ENCODE results near the gene RNF150.

RNF150 gene

DNA sequence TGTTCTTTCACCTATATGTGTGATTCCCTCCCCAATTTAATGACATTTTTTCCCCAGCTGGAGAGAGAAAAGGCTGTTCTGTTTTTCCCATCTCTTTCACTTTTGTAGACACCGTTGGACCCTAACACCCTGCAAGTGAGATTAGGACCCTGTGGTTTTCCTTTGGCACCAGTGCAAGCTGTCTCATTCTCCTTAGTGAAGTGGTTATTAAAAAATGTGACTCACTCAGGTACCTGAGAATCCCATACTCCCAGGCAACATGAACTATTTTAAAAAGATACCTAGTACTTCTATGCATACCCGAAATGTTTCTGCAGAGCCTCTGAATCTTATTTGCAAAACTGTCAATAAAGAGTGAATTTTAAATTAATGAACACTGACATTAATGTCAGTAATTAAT is 201.4 kb downstream of the RNF150 start:
- no peak for TF ChIP-seq CTCF (IDR thresholded peaks at IDR 0.05; ENCODE audit: borderline replicate concordance, insufficient read depth, low read depth, low read length)
- H3K4me3 ChIP-seq (ENCODE audit: low read depth, low read length): no peak overlapping the region

GRCh38 chr4:140930557-140930956 is 202.7 kb downstream of the RNF150 start:
- TF ChIP-seq CTCF (IDR thresholded peaks at IDR 0.05; ENCODE audit: borderline replicate concordance, insufficient read depth, low read depth, low read length): no peak
- no peak overlapping the region for H3K4me3 ChIP-seq (ENCODE audit: low read depth, low read length)

- no peak for TF ChIP-seq CTCF (IDR thresholded peaks at IDR 0.05; ENCODE audit: borderline replicate concordance, insufficient read depth, low read depth, low read length)
- no peak overlapping the region for H3K4me3 ChIP-seq (ENCODE audit: low read depth, low read length)
Observed at GRCh38 chr4:140930011-140930410, 203.3 kb downstream of the RNF150 start.

DNA sequence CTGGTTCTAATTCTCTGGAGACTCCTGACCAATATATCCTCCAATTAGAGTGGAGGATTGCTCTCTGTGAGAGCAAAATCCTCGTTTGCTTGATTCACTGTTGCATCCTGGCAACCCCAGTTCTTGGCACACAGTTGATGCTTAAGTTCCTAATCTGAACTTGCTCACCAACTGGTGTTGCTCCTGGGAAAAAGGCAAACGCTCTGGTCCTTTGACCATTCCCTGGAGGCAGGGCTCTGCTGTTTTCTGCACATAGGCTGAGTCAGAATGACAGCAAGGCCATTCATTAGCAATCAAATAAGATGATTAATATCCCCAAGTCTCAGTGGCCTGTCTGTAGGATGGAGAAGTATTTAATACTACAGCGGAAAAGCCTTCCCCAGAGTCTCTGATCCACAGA is 204.4 kb downstream of the RNF150 start:
- no peak for TF ChIP-seq CTCF (IDR thresholded peaks at IDR 0.05; ENCODE audit: borderline replicate concordance, insufficient read depth, low read depth, low read length)
- no peak overlapping the region for H3K4me3 ChIP-seq (ENCODE audit: low read depth, low read length)

- no peak overlapping the region for H3K4me3 ChIP-seq (ENCODE audit: low read depth, low read length)
Observed at GRCh38 chr4:140926672-140927071, 206.6 kb downstream of the RNF150 start.

DNA sequence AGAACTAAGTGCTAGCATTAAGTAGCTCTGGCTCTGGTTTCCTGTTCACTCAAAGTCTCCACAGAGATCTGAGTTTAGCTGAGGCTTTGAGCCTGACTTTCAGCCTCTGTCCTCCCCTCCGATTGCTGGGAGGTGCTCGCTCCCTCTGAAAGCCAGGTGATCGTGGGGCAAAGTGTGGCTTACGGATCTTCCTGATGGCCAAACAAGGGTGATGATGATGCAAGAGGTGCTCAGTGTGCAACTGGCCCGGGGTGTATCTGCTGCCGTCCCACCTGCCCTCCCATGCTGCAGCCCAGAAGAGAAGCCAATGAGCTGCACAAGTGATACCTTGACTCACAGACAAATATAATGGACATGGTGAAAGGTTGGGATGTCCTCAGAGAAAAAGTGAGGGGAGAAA is 207.9 kb downstream of the RNF150 start:
- TF ChIP-seq CTCF (IDR thresholded peaks at IDR 0.05; ENCODE audit: borderline replicate concordance, insufficient read depth, low read depth, low read length): no peak

More at GRCh38 chr4:140926672-140927071, 206.6 kb downstream of the RNF150 start:
- TF ChIP-seq CTCF (IDR thresholded peaks at IDR 0.05; ENCODE audit: borderline replicate concordance, insufficient read depth, low read depth, low read length): no peak

GRCh38 chr4:140924761-140925392 is 208.4 kb downstream of the RNF150 start:
- TF ChIP-seq CTCF (IDR thresholded peaks at IDR 0.05; ENCODE audit: borderline replicate concordance, insufficient read depth, low read depth, low read length): no peak
- H3K4me3 ChIP-seq (ENCODE audit: low read depth, low read length): no peak overlapping the region

More for the DNA sequence above, 207.9 kb downstream of the RNF150 start:
- no peak overlapping the region for H3K4me3 ChIP-seq (ENCODE audit: low read depth, low read length)
